ENCODE results near the gene PTPRN2.

PTPRN2 gene

GRCh38 chr7:158602905-158603772 lies 15.5 kb upstream of the PTPRN2 start:
- DNase-seq (ENCODE audit: low spot score): peak; percentile 12

- DNase-seq (ENCODE audit: low spot score): no peak
Observed at GRCh38 chr7:158602041-158602440, 14.4 kb upstream of the PTPRN2 start.

DNA sequence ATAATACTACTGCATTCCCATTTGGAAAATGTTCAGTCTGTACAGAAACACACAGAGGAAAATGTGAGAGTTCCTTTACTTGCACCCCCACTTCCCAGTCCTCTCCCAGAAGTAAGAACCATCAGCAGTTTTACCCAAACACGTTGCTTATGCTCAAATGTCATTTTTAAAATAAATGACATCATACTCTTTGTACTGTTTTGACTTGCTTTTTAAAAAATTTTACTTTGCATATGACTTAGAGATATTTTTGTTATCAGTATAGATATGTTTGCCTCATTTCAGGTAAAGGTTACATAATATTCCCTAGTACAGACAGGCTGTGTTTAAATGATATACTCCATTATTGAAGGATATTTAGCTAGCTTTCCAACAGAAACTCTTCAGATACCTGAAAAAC lies 13.5 kb upstream of the PTPRN2 start:
- no peak for DNase-seq (ENCODE audit: low spot score)

- DNase-seq (ENCODE audit: low spot score): no peak
Observed at GRCh38 chr7:158596745-158597144, 9.1 kb upstream of the PTPRN2 start.

DNA sequence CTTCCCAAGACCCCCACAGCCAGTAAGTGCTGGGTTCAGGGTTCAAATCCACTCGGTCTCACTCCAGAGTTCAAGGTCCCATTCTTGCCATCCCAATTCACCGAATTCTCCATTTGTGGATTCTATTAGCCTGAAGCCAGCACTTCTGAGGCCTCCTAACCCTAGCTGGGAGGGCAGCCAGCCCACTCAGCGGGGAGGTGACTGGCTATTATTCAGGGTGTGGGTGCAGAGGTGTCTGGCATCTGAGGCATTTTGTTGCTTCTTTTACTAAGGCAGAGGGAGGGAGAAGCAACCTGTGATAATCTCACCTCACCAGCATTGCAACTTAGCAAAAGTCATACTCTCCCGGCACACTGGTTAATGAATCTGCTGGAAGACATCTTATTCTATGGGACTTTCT lies 8.7 kb upstream of the PTPRN2 start:
- no peak for DNase-seq (ENCODE audit: low spot score)

- DNase-seq (ENCODE audit: low spot score): no peak
Observed at GRCh38 chr7:158595068-158595467, 7.4 kb upstream of the PTPRN2 start.

- no peak for DNase-seq (ENCODE audit: low spot score)
Observed at GRCh38 chr7:158592541-158592940, 4.9 kb upstream of the PTPRN2 start.

DNA sequence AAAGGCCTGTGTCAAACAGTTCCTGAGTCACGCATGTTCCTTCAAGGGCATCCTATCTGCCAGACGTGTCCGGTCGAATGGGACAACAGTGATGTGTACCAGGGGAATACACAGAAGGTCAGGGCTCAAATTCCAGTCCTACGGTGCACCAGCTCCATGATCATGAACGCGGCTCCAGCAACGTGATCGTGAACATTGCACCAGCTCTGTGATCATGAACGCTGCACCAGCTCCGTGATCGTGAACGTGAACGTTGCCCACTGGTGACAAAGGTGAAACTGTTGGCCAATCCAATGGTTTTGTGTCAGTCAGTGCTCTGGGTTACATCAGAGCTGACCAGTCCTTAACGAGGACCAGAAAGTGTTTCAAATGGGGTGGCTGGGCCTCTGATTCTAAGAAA lies 4.3 kb upstream of the PTPRN2 start:
- no peak for DNase-seq (ENCODE audit: low spot score)

- no peak for DNase-seq (ENCODE audit: low spot score)
Observed at GRCh38 chr7:158590181-158590530, 2.5 kb upstream of the PTPRN2 start.

DNA sequence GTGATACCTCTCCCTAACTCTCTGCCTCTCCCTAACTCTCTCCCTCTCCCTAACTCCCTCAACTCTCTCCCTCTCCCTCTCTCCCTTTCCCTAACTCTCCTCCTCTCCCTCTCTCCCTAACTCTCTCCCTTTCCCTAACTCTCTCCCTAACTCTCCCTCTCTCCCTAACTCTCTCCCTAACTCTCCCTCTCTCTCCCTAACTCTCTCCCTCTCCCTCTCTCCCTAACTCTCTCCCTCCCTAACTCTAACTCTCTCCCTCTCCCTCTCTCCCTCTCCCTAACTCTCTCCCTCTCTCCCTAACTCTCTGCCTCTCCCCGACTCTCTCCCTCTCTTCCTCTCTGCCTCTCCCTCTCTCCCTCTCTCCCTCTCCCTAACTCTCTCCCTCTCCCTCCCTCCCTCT lies 2.0 kb upstream of the PTPRN2 start:
- DNase-seq (ENCODE audit: low spot score): no peak

DNA sequence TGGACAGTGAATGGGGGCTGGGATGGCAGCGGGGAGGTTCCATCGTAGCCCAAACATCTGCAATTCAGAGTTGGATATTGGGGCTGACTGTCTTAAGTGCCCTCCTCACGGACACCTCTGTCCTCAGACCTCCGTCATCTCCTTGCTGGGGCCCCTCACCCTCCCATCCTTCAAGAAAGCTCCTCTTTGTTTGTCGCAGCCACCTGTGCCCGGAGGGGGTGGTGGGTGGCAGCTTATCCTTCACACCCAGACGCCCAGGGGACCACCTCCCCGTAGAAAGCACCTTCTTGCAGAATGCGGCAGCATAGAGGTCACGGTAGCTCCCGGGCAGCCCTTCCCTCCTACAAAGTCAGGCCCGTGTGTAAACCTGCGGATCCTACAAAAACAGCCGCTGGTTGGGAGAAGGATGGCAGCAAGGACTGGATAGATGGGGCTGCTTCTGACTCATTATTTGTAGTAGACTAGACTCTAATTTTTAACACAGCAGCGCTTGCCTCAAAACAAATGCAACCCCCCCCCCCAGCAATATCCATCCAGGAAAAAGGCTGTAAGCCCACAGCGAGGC lies 1.3 kb upstream of the PTPRN2 start:
- no peak for DNase-seq (ENCODE audit: low spot score)

GRCh38 chr7:158588085-158588877 lies 658 bp upstream of the PTPRN2 start:
- DNase-seq (ENCODE audit: low spot score): no peak

DNA sequence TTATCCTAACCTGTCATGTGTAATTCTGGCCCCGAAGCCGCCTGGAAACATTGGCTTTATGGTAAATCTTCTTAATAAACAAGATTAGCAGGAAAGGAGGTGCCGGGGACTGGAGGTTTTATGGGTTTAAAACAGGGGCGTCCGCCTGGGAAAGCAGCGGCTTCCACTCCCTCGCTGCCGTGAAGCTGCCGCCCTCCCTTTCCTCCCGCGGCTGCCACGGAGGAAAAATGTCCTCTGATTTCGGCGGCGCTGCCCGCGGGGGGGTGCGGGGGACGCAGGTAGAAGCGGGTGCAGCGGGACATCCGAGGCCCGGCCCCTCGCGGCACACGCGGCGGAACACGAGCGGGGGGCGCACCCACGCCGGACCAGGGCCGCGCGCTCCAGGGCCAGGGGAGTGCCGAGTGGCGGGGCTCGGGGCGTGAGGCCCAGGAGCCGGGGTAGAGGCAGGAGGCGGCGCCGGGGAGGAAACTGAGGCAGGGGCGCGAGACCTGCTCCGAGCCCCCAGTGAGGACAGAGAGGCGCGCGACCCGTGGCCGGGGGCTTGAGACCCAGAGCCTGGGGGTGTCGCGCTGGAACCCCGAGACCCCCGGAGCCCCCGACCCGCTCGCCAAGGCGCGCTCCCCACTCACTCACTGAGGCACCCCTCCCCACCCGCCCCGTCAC lies 993 bp downstream of the PTPRN2 start:
- no peak for DNase-seq (ENCODE audit: low spot score)

- no peak for DNase-seq (ENCODE audit: low spot score)
Observed at GRCh38 chr7:158585721-158586498, 1.7 kb downstream of the PTPRN2 start.

DNA sequence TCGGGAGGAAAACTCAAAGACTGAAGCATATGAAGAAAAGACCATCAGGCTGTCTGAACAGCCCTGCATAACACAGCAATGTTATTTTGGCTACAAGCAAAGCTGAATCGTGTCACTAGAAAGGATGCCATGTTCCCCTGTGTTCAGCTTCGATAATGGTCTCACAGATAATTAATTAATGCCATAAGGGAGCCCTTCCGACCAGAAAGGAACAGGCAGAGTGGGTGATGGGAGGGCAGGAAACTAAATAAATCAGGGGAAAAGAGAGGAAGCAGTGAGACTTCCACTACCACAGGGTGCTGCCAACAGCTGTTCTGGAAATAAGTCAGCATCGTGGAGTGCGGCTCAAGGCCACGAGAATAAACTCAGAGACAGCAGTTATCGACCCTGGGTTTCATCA lies 3.2 kb downstream of the PTPRN2 start:
- DNase-seq (ENCODE audit: low spot score): no peak

DNA sequence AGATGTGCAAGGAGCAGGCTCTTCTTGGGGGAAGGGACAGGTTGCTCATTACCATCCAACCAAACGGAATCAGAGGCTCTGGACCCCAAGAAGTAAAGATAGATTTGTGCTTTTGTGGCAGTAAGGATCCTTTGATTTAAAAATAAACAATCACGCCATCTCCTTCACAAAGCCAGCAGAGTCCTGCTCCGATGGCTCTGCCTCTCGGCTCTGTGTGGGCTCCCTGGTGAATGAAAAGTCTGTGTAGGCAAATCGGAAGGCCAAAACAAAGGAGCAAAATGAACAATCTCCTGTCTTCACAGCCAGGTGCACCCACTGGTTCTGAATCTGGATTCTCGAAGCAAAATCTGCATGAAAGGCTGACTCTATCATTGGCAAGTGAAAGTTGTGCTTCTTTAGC lies 3.8 kb downstream of the PTPRN2 start:
- DNase-seq (ENCODE audit: low spot score): no peak

GRCh38 chr7:158583143-158583542 lies 4.5 kb downstream of the PTPRN2 start:
- no peak for DNase-seq (ENCODE audit: low spot score)

DNA sequence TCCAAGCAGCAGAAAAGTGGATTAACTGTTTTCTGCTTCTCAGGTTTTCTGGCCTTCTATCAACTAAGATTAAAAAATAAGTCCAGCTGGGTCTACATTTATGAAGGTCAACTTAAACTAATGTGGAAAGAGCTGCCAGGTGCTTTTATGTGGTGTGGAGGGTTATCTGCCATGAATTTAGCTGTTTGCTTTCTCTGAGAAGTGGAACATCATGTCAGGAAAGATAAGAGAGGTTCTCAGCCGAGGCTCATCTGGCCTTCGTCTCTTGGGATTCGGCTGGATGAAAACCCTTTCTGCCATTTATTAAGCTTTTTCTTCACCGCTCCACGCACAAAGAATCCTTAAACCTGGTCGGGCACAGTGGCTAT lies 5.5 kb downstream of the PTPRN2 start:
- DNase-seq (ENCODE audit: low spot score): no peak

DNA sequence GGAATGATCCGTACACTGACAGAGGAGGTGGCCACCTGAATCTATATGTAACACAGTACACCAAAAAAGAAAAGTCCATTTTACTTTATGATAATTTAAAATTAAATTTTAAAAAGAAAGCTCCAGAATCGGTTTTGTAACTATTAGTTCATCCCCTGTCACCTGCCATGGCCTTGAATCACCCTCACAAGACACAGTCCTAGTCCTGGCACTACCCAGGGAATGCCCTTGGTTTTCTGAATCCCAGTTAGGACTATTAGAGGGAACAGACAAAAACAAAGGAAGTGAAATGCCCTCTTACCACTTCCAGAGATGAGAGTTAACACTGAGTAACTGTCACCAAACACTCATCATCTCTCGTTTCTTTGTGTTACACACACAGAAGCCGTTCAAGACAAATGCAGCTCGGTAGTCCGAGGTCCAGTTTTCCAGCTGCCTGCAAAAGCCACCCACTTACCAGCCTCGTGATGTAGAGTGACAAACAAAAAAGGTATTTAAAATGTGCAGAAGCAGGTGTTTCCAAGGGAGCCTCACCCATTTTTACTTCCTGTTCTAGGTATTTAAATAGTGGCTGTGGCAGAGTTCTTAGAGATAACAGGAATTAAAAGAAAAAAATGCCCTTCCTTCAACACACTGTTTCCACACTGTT lies 6.1 kb downstream of the PTPRN2 start:
- DNase-seq (ENCODE audit: low spot score): no peak

GRCh38 chr7:158579662-158580646 lies 7.7 kb downstream of the PTPRN2 start:
- no peak for DNase-seq (ENCODE audit: low spot score)
